ENCODE data around the gene AMPD2.

AMPD2 gene

GRCh38 chr1:109630898-109631512 is 11.4 kb downstream of the AMPD2 start:
- DNase-seq (ENCODE audit: low read depth in 2 of 2), result no peak

DNA sequence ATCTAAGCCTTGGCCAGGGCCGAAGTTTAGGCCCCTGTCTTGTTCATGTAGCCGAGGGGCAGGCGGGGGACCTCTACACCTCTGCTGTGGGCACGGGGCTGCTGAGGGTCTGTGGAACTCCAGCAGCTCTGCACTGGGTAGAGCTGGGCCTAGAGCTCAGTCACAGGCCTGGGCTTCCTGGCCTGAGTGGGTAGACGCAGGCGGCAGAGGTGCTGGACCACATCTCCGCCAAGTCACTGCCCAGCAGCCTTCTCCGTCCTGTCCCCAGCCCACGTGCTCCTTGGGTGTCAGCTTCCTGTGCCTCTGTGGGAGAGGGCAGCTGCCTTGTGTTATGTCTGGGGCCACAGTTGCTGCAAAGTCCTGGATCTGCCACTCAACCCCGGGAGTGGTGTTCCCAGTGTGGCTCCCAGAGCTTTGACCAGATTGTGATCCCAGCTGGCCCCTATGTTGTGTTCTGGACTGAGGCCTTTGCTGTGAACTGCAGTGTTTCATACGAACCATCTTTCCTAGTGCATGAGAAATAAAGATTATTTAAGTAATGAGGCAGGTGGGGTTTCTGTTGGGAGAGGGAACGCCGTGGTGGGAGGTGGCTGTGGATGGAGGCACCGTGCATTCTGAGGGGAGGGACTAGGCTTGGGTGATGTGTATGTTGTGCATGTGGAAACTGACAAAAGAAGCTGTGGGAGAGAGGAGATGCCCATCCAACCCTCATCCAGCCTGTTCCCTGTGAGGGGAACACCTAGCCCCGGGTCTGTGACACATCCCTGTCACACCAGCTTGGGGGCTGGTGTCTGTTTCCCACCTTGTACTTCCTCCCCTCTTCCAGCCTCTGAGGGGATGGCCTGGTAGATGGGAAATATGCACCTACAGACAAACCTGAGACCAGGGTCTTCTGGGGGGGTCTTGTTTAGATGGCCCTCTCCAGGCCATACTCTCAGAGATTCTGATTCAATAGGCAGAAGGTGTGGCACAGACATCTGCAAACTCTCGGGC is 12.2 kb downstream of the AMPD2 start:
- DNase-seq (ENCODE audit: low read depth in 2 of 2), result no peak

DNA sequence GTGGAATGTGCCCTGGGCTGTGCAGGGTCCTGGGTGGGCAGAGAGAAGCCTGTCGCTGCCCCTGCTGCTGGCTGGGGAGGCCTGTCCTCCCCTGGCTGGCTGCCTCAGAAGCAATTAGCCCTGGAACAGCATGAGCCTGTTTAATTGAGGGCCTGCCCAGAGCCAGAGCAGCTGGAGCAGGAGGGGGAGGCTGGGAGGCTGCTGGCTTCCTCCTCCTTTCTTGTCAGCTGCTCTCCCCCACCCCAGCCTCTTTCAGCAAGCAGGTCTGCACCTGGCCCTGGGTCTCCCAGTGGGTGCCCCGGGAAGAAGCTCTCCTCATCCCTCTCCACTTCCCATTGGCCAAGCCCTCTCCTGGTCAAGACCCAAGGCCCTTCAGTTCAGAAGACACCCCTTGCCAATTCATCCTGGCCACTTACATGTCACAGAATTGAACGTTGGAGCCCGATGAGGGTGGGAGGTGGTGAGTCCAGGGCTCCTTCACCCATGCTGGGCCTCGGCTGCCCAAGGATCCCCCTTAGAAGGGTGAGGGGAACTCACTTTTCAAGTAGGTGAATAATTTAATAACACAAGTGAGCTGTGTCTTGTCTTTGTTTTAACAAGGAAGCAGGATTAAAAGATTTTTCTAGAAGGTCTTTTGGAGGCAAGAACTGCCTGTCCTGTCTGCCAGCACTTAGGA is 13.2 kb downstream of the AMPD2 start:
- DNase-seq (ENCODE audit: low read depth in 2 of 2), result no peak

GRCh38 chr1:109634292-109634691 is 14.7 kb downstream of the AMPD2 start:
- DNase-seq (ENCODE audit: low read depth in 2 of 2), result no peak

GRCh38 chr1:109634771-109635750 is 15.4 kb downstream of the AMPD2 start:
- DNase-seq (ENCODE audit: low read depth in 2 of 2), result no peak

DNA sequence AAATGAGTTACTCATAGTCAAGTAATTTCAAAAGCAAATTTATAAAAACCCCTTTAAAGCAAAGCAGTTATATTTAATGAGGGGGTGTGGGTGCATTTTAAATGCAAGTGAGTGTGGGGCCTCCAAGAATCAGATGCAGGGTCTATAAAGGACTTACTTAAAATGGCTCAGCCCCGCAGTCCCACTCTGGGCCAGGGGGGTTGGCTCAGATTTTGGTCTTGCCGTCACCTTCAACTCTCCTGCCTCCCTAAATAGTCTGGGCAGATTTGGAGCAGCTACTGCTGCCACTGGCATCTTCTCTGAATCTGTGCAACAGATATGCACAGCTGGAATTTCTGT is 16.2 kb downstream of the AMPD2 start:
- no peak for DNase-seq (ENCODE audit: low read depth in 2 of 2)

- no peak for DNase-seq (ENCODE audit: low read depth in 2 of 2)
These were observed 16.7 kb downstream of the AMPD2 start for GRCh38 chr1:109636201-109636952.

DNA sequence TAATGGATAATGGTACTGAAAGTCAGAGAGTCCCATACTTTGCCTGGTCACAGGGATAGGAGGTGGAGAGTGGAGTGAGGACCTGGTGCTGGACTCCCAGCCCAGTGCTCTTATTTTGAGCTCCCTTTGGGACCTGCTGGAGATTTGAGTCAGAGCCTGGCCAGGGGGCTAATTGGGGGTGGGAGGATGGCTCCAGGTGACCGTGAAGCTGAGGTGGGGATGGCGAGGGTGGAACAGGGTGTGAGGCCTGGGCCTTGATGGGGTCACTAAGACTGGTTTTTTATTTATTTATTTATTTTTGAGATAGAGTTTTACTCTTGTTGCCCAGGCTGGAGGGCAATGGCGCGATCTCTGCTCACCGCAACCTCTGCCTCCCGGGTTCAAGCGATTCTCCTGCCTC is 17.8 kb downstream of the AMPD2 start:
- DNase-seq (ENCODE audit: low read depth in 2 of 2), result no peak

- no peak for DNase-seq (ENCODE audit: low read depth in 2 of 2)
These were observed 19.6 kb downstream of the AMPD2 start for GRCh38 chr1:109639063-109639840.

DNA sequence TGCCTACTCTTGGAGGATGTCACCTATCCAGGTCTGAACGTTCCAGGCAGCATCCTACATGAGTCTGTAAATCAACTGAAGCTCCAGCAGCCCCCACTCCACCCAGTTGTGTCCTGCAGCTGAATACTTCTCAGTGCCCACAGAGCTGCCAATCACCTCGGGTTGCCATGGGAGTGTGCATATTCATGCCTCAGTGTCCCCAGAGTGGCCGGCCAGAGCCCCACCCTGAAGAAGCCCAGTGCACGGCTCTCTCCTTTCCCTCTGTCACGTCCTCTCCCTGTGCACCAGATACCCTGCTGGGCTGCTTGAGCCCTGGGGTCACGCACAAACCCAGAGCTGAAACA is 20.2 kb downstream of the AMPD2 start:
- no peak for DNase-seq (ENCODE audit: low read depth in 2 of 2)

- peak; percentile 76 to 78 for DNase-seq (ENCODE audit: low read depth in 2 of 2)
These were observed 20.7 kb downstream of the AMPD2 start for GRCh38 chr1:109640285-109640865.

DNA sequence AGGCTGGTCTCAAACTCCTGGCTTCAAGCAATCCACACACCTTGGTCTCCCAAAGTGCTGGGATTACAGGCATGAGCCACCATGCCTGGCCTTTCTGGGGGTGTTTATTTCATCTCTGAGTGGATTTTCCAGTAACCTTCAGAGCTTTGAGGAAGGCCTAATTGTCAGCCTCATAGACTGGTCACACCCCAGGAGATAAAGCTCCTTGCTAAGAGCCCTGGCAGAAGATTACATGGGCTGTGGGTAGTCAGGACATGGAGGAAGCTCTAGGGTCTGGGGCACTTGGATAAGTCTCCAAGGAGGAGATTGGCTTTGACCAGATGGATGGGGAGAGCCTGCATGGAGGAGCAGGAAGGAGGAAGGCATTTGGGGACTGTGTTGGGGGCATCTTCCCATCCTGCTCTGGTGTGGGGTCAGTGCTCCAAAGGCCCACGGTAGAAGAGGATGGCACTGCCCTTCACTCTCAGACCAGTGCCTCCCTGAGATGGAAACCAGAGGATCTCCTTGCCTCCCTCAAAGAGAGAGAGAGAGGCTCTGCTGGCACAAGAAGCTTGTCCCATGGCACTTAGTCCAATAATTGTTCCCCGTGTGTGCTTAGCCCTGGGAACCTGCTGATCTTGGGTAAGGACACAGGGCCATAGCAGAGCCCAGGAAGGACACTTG is 21.6 kb downstream of the AMPD2 start:
- no peak for DNase-seq (ENCODE audit: low read depth in 2 of 2)

- no peak for DNase-seq (ENCODE audit: low read depth in 2 of 2)
These were observed 22.2 kb downstream of the AMPD2 start for GRCh38 chr1:109641861-109642260.

DNA sequence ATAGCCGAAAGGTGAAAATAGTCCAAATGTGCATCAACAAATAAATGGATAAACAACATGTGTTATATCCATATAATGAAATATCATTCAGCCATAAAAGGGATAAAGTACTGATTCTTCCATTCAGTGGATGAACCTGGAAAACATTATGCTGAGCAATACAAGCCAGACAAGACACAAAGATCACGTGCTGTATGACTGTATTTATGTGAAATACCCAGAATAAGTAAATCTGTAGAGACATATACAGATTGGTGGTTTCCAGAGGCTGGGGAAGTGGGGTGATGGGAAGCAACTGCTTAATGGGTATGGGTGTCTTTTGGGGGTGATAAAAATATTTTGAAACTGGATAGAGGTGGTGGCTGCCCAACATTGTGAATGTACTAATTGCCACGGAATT is 23.0 kb downstream of the AMPD2 start:
- no peak for DNase-seq (ENCODE audit: low read depth in 2 of 2)

DNA sequence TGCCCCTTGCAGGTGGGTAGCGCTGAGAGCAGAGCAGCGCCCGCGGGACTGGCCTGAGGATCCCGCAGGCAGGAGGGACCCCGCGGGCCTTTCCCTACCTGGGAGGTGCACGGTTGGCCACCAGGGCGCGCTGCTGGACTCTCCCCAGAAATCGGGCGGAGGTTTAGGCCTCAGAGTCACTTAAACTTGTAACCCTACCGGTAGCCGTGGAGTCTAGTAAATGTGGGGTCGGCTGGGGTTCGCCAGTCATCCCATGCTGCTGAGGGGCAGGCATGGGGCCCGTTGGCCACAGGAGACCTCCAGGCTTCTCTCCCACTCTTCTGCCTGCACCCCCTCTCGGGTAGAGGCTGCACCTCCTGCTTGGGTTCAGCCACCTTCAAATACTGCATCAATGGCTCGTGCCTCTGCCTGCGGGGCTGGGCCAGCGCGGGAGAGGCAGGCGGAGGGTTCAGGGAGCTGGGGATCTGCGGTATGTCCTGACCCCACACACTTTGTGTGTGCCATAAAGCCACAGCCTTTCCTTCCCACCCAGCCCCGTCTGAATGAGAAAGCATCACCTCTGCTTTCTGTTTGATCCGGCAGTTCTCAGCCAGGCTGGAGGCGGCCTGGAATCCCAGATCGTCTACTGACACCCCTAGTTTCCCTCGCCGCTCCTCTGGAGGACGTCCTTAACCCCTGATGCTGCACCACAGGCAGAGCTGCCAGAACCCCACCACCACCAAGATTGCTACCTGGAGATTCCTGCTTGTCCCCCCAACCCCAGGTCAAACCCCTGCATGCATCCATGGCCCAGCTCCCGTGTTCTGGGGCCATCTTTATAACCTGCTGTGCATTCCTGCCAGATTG is 24.0 kb downstream of the AMPD2 start:
- DNase-seq (ENCODE audit: low read depth in 2 of 2), result peak; percentile 74 to 78

DNA sequence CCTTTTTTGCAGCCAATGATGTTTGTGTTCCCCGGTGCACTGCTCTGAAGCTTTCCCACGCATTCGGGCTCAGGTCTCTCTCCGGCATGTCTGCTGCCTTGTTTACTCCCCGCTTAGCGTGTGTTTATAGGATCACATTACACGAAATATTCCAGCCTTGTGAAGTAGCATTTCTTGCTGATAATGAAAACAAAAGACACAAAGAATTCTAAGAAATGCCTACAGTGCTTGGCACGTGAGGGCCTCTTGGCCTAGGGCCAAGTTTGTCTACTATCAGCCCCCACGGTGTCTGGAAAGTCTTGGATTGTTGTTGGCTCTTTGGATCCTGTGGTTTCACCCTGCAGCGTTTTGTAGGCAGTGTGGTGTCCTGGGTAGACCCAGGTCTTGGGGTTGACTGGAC is 25.0 kb downstream of the AMPD2 start:
- no peak for DNase-seq (ENCODE audit: low read depth in 2 of 2)

- no peak for DNase-seq (ENCODE audit: low read depth in 2 of 2)
These were observed 29.9 kb downstream of the AMPD2 start for GRCh38 chr1:109649491-109649914.

DNA sequence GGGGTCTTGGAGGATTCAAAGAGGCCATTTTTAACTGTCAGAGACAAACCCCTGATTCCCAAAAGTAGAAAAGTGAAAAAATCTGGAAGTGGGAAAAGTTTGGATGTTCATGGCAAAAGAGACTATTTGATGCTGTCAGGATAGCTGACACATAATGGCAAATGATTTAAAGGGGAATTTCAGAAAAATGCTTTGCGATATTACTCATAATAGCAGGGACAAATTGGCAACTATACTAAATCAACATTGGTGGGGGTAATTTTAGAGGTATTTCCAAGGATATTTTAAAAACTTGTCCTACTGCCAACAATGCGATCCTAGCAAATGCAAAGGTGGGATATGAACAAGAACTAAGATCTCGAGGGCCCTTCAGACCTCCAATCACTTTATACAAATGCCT is 31.0 kb downstream of the AMPD2 start:
- DNase-seq (ENCODE audit: low read depth in 2 of 2), result no peak

Measured in stimulated activated CD8-positive, alpha-beta memory T cell treated with anti-CD3 and anti-CD28 coated beads, Interleukin-15, amount 100 ng/mL, for 48 hours (primary cell).